Medulla oblongata (tissue), 1 donor: ENCODE results near the gene MEIOSIN.
A peak's percentile ranks its signal among the peaks of the same experiment; 100 is the strongest.

Experiments
- DNase-seq: peaks from one replicate; pipeline ENCODE4 v3.0.0-alpha.2; 2015; ENCODE audit errors: extremely low spot score

MEIOSIN gene

DNA sequence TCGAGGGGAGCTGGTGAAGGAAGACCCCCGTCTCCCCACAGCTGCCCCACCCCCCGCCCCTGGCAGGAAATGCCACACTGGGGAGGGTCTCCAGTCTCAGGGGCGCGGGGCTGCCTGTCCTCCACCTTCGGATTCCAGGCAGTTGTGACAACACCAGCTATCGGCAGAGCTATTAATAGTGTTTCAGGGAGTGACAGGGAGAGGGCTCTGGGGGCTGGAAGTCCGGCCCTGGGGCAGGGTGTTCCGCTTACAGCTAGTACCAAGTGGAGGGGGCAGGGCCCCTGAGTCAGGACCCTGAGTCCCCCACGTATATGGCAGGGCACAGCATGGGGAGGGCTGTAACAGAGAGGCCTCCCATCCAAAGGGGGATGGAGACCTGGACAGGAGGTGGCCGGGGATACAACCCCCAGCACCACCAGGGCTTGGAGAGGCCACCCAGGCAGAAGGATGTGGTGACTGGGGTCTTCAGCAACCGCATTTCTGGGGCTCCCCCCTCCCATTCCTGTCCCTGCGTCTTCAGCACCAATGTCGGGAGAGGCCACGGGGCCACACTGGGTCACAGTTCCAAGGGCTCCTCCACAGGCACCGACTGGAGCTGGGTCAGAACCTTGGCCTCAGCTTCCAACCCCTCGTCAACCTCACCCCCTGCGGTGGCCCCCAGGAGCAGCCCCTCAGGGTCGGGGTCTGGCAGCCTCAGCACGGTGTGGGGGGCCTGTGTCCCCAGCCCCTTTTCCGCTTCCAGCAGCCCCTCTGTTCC is 31.9 kb downstream of the MEIOSIN start:
- DNase-seq, result no peak

DNA sequence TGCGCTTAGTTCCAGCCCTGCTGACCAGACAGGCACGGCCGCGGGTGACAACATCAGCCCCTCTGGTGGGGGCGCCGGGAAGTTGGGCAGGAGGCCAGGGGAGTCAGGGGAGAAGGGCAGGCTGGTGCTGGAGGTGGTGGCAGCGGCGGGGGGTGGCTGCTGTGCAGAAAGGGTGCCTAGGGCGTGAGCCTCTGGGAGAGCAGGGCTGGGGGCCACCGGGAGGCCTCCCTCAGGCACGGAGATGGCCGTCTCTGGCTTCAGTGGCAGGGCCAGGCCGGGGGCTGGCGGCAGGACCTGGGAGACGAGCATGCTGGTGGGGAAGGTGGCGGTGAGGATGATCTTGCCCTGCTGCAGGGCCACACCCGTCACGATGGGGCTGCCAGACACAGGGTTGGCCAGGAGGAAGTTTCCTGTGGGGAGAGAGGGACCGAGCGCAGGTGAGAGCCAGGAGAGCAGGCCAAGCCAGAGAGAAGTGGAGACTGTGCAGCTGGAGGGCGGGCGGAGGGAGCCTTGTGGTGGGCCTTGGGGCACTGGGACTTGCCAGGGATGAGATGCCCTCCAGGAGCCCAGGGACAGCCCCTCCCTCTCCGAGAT is 32.6 kb downstream of the MEIOSIN start:
- no peak for DNase-seq

DNA sequence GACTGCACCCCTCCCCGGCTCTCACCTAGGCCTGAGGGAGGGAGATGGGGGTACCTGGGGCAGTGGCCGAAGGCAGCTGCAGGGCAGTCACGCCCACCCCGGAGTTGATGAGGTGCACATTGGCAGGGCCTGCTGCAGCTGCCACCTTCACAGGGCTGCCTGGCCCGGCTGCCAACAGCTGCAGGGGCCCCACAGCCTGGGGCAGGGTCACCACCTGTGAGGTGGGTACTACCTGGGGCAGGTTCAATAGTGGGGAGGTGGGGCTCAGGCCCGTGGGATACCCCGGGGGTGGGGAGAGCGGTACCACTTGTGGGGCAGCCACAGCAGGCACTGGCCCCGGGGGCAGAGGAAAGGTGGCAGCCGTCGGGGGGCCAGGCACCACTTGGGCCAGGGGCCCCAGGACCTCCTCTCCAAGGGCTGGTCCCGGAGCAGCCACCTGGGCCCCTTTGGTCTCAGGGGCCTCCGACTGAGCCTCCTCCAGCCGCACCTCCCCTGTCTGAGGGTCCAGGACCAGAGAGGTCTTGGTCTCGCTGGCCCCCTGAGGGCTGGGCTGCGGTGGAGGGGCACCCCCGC is 33.1 kb downstream of the MEIOSIN start:
- no peak for DNase-seq

DNA sequence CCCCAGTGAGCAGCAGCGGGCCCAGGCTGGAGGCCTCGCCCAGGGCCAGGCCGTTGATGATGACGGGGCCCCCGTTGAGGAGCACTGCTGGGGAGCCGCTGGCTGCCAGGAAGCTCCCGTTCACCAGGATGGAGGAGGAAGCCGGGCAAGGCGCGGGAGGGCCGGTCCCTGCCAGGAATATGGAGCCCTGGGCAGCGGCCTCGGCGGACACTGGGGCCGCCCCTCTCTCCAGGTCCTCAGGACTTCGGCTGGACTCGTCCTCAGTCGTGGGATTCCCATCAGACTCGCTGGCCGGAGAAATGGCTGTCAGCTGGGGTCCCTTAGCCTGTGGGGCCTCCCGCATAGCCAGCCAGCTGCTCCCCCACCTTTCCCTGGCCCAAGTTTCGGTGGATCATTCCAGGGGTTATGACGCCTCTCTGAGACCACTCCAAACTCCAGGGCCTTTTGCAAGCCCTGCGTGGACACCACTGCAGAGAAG is 33.7 kb downstream of the MEIOSIN start:
- DNase-seq, result no peak

- DNase-seq, result no peak
Measured at GRCh38 chr19:45767410-45767880, 34.2 kb downstream of the MEIOSIN start.

DNA sequence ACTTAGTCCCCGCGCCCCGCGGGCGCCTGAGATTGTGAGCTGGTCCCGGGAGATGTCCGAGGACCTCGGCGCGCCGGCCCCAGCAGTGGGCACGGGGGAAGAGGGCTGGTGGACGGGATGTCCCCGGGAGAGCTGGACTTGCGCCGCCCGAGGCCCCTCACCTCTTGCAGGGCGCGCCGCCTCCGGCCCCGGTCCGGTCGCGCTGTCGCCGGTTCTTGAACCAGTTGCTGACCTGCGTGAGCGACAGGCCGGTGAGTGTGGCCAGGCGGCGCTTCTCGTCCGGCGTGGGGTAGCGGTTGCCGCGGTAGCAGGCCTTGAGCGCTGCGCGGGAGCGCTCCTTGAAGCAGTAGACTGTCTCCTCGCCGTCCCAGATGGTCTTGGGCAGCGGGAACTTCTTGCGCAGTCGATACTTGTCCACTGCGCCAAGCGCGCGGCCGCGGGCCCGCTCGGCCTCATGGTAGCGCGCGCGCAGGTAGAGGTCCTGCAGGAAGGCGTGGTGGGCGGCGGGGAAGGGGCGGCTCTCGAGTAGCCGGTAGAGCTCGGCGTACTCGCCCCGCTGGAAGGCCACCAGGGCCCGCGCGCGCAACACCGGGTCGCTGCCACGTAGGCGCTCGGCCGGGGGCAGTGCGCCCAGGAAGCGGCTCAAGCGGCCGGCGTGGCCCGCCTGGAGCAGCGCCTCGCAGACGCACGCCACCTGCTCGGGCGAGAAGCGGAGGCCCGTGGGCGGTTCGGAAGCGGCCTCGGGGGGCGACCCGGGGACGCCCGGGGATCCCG is 34.8 kb downstream of the MEIOSIN start:
- DNase-seq, result peak; percentile 26

DNA sequence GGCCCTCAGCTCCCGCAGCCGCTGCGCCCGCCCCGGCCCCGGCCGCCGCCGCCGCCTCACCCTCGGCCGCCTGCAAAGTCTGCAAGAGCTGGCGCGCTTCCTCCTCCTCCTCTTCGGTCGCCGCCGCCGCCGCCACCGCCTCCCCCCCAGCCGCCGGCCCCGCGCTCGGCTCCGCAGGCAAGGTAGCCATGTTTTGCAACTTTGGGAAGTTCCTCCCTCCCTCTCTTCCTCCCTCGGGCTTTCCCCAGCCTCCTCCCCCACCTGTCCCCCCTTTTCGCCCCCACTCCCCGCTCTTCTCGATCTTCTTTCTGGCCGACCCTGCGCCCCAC is 35.4 kb downstream of the MEIOSIN start:
- no peak for DNase-seq

- DNase-seq, result peak; percentile 95
Measured at GRCh38 chr19:45768984-45769782, 35.9 kb downstream of the MEIOSIN start, which contains the start of gene SIX5. SIX5 (minus strand) TSS chr19:45769252; CDS start chr19:45768844, 408 bp downstream.

GRCh38 chr19:45769821-45770191 is 36.6 kb downstream of the MEIOSIN start:
- peak; percentile 59 for DNase-seq

- peak; percentile 94 for DNase-seq
Measured at GRCh38 chr19:45770192-45771101, 37.2 kb downstream of the MEIOSIN start.

GRCh38 chr19:45771311-45771933 is 38.2 kb downstream of the MEIOSIN start:
- DNase-seq, result no peak

DNA sequence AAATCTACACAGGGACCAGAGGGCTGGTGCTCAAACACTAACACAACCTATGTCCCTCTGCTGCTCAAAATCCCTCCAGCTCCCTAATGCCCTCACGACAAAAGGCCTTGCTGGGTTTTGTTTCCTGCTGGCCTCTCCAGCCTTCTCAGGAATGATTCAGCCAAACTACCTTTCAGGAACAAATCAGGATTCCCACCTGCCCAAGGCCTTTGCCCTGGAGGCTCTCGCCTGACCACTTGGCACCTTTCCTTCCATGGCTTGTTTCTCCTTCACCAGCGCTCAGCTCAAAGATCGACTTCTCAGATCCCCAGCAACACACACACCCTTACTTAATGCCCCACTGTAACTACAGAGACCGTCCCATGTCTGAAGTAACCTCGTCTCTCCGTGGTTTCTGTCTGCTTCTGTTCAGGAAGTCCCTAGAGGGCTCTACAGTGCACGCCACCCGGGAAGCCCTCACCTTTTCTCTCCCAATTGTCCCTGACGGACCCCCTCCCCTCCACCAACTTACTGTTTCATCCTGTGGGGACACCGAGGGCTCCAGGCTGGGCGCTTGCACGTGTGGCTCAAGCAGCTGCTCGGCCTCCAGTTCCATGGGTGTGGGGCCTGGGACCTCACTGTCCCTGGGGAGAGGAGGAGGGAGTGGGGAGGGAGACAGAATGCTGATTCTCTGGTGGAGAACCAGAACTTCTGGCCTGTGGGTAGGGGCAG is 39.0 kb downstream of the MEIOSIN start:
- DNase-seq, result no peak

DNA sequence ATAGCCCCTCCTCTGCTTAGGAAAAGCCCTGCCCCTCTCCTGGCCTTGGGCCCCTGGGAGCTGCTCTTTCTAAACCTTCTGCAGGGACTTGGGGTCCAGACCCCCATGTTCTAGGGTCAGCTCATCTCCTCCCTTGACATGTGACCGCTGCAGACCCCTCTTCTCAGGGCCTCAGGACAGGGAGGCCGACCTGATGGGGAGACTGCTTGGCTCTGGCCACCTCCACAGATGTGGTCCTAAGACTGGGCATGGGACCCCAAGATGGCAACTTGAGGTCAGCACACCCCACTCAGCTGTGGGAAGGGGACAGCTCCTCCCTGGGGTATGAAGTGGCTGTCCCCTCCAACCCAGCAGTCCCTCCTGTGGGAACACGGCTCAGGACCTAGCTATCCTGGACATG is 39.7 kb downstream of the MEIOSIN start:
- DNase-seq, result no peak

DNA sequence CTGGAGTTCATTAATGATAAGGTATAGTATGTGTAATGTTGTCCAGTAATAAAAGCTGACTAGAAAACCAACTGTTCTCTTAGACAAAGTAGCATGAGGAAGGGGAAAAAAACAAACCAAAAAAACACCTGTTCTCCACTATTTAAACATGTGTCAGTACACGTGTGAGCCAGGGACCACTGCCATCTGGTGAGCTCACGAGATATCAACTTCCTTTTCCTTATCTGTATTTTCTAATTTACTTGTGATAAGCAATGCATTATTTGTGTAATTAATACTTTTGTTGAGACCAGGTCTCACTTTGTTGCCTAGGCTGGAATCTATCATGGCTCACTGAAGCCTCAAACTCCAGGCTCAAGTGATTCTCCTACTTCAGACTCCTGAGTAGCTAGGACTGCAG is 40.1 kb downstream of the MEIOSIN start:
- no peak for DNase-seq

DNA sequence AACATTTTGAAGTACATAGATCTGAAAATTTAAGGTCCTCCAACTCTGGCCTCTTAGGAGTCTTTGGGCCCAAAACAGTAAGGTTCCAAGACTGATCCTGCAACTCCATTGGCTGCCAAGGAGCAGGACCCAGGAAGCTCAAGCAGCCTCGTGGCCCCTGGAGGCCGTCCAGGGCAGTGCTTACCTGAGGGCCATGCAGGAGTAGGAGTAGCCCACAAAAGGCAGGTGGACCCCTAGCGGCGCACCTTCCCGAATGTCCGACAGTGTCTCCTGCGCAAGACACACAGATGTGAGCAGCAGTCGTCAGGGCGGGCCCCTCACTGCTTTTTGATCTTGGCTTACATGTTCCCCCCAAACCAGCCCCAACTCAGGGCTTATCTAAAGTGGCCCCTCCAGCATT is 41.5 kb downstream of the MEIOSIN start:
- no peak for DNase-seq

DNA sequence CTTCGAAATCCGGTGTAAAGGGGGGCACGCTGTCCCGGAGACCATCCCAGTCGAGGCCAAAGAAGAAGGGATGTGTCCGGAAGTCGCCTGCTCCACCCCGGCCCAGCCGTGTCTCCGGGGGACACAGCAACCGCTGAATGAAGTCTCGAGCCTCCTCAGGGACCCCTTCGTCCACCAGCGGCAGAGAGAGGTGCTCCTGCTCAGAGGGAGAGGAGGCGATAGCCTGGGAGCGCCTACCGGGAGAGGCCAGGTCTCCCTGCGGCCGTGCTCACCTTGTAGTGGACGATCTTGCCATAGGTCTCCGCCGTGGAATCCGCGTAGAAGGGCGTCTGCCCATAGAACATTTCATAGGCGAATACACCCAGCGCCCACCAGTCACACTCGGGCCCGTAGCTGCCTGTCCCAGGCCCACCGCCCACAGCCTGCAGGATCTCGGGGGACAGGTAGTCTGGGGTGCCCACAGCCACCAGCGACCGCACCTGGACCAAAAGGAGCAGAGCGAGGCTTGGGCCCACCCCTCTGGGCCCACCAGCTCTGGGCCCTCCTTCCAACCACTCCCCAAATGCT is 44.2 kb downstream of the MEIOSIN start:
- no peak for DNase-seq

DNA sequence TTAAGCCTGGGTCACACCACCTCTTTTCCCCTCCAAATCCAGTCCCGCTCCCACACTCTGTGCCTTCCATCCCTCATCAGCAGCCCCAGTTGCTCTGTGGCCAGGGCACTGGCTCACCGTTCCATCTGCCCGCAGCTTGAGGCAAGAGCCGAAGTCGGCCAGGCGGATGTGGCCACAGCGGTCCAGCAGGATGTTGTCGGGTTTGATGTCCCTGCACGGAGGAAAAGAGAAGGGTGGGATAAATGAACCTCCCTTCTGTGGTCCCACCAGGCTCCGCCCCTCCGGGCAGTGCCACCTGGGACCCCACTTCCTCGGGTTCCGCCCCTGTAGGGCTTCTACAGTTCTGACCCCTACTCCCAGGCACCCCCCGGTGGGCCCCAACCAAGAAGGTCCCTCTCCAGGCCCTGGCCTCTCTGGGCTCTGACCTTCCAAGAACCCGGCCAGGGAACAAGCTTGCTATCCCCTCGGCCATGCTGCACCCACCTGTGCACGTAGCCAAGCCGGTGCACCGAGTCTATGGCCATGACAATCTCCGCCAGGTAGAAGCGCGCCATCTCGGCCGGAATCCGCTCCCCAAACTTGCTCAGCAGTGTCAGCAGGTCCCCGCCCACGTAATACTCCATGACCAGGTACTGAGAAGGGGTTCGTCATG is 44.9 kb downstream of the MEIOSIN start:
- no peak for DNase-seq
